ENCODE measurements around the gene ALDH1A2. TPM values are rescaled to one million over a fixed set of nuclear protein-coding genes. Genes with fewer than 3 reads are reported as not detected.

The ALDH1A2 gene
- polyA plus RNA-seq, 3 donors from 2014 or later, result 0.59 TPM; not detected in 2

GRCh38 chr15:57993409-57994145, 71.9 kb downstream of the ALDH1A2 start:
- Mint-ChIP-seq H3K9me3 (peaks cover 0 to 2% (median 0%) of the 10 kb centered on the region in 6 donors), H3K4me1 (no peaks in the 10 kb centered on the region), H3K36me3 (no peaks in the 10 kb centered on the region), H3K4me3 (no peak overlapping the region), H3K27me3 (ENCODE audit: low read depth in 3 of 3) (peaks cover 3 to 14% (median 4%) of the 10 kb centered on the region in 3 donors), H3K27ac (no peak overlapping the region)
- DNase-seq, result no peak

GRCh38 chr15:57992761-57993355, 72.7 kb downstream of the ALDH1A2 start:
- Mint-ChIP-seq H3K27ac (no peak overlapping the region), H3K27me3 (ENCODE audit: low read depth in 3 of 3) (peaks cover 3 to 11% (median 4%) of the 10 kb centered on the region in 3 donors), H3K9me3 (no peaks in the 10 kb centered on the region), H3K36me3 (no peaks in the 10 kb centered on the region), H3K4me3 (no peak overlapping the region), H3K4me1 (no peaks in the 10 kb centered on the region)
- no peak for DNase-seq

DNA sequence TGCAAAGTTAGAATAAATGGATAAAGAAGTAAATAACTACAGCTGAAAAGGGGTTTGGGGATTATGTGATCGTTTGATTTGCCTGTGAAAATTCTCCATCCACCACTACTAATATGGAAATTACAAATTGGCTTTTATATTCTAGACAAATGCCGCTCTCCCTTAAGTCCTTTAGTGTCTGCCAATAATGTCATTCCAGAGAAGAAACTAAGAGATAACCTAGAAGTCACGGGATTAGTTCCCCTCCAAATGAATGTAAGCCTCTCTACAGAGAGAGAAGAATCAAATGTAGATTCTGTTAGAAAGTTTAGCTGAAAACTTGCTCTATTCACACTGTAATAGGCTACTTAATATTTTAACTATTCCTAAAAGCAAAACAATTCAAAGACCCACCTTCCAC, 92.0 kb downstream of the ALDH1A2 start:
- no peak for DNase-seq
- H3K27me3 Mint-ChIP-seq (ENCODE audit: low read depth in 3 of 3), result peaks cover 0 to 8% (median 2%) of the 10 kb centered on the region in 3 donors
- H3K4me3 Mint-ChIP-seq, result no peak overlapping the region
- H3K4me1 Mint-ChIP-seq, result no peaks in the 10 kb centered on the region
- no peak overlapping the region for H3K27ac Mint-ChIP-seq
- H3K36me3 Mint-ChIP-seq, result no peaks in the 10 kb centered on the region
- no peaks in the 10 kb centered on the region for H3K9me3 Mint-ChIP-seq

DNA sequence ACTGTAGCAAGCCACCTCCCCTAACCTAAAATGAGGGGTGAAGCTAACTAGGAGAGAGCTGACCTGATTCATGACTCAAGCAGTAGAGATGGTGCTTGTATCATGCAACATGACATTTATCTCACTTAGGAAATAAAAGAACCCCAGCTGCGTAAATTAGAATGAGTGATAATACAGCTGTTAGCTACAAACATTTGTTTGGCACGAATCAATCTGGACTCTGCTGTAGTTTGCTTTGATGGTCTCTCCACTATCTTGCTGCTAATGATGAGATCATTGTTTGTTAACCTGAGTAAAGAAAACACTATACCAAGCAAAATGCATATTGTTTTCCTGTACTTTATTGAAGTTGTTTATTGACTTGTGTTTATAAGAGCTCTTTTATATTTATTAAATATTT, 92.6 kb downstream of the ALDH1A2 start:
- no peaks in the 10 kb centered on the region for H3K4me1 Mint-ChIP-seq
- no peak for DNase-seq
- no peaks in the 10 kb centered on the region for H3K9me3 Mint-ChIP-seq
- H3K27me3 Mint-ChIP-seq (ENCODE audit: low read depth in 3 of 3), result peaks cover 0 to 11% (median 2%) of the 10 kb centered on the region in 3 donors
- no peaks in the 10 kb centered on the region for H3K36me3 Mint-ChIP-seq
- no peak overlapping the region for H3K27ac Mint-ChIP-seq
- H3K4me3 Mint-ChIP-seq, result no peak overlapping the region

- H3K27ac Mint-ChIP-seq, result no peak overlapping the region
- no peak overlapping the region for H3K4me3 Mint-ChIP-seq
- DNase-seq, result no peak
- no peaks in the 10 kb centered on the region for H3K36me3 Mint-ChIP-seq
- H3K9me3 Mint-ChIP-seq, result no peaks in the 10 kb centered on the region
- no peaks in the 10 kb centered on the region for H3K4me1 Mint-ChIP-seq
- peaks cover 0 to 16% (median 0%) of the 10 kb centered on the region in 3 donors for H3K27me3 Mint-ChIP-seq (ENCODE audit: low read depth in 3 of 3)
These were observed 95.5 kb downstream of the ALDH1A2 start for GRCh38 chr15:57969996-57970395.

GRCh38 chr15:57969355-57969754, 96.2 kb downstream of the ALDH1A2 start:
- Mint-ChIP-seq H3K27ac (no peak overlapping the region), H3K27me3 (ENCODE audit: low read depth in 3 of 3) (peaks cover 0 to 16% (median 0%) of the 10 kb centered on the region in 3 donors), H3K4me1 (no peaks in the 10 kb centered on the region), H3K9me3 (no peaks in the 10 kb centered on the region), H3K36me3 (no peaks in the 10 kb centered on the region), H3K4me3 (no peak overlapping the region)
- DNase-seq, result no peak

- no peaks in the 10 kb centered on the region for H3K9me3 Mint-ChIP-seq
- H3K27me3 Mint-ChIP-seq (ENCODE audit: low read depth in 3 of 3), result peaks cover 0 to 5% (median 4%) of the 10 kb centered on the region in 3 donors
- H3K4me3 Mint-ChIP-seq, result no peak overlapping the region
- H3K27ac Mint-ChIP-seq, result no peak overlapping the region
- no peaks in the 10 kb centered on the region for H3K36me3 Mint-ChIP-seq
- DNase-seq, result no peak
- H3K4me1 Mint-ChIP-seq, result no peaks in the 10 kb centered on the region
These were observed 102.6 kb downstream of the ALDH1A2 start for GRCh38 chr15:57962887-57963286.

DNA sequence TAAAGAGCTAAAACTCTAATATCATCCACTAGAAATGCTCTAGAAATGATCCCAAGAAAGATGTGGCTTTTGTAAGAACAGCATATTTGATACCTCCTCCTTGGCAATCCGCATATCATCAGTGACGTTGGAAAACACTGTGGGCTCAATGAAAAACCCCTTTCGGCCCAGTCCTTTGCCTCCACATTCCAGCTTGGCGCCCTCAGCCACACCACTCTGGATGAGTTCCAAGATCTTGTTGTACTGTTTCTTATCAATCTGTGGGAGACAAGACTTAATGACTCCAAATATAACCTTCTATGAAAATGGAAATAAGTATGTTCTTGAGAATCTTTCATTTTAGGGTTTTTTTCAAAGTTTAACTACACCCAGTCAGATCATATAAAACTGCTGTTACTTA, 103.6 kb downstream of the ALDH1A2 start:
- Mint-ChIP-seq H3K36me3 (no peaks in the 10 kb centered on the region), H3K4me1 (no peaks in the 10 kb centered on the region), H3K27ac (no peak overlapping the region)

DNA sequence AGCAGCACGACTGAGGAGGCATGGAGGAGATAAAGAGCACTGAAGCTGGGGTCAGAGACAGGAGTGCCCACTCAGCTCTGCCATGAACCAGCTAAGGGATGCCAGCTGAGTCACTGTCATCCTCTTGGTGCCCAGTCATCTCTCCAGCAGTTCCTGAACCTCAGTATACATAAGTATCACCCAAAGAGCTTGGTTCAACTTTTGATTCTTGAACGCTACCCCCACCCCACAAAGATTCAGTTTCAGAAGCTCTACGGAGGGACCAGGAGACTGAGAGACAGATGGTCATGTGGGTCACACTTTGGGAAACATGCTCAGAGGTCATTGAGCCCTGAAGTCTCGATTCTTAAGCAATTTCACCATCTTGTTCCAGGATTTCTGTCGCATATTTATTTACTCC, 108.4 kb downstream of the ALDH1A2 start:
- Mint-ChIP-seq H3K27me3 (ENCODE audit: low read depth in 3 of 3) (peaks cover 0 to 11% (median 2%) of the 10 kb centered on the region in 3 donors), H3K36me3 (no peaks in the 10 kb centered on the region), H3K9me3 (no peaks in the 10 kb centered on the region), H3K4me3 (no peak overlapping the region), H3K27ac (no peak overlapping the region), H3K4me1 (no peaks in the 10 kb centered on the region)
- no peak for DNase-seq

More for the DNA sequence above, 103.6 kb downstream of the ALDH1A2 start:
- no peaks in the 10 kb centered on the region for H3K9me3 Mint-ChIP-seq
- no peak for DNase-seq
- no peak overlapping the region for H3K4me3 Mint-ChIP-seq
- H3K27me3 Mint-ChIP-seq (ENCODE audit: low read depth in 3 of 3), result peaks cover 0 to 5% (median 4%) of the 10 kb centered on the region in 3 donors

- Mint-ChIP-seq H3K4me3 (no peak overlapping the region), H3K4me1 (no peaks in the 10 kb centered on the region), H3K27me3 (ENCODE audit: low read depth in 3 of 3) (peaks cover 0 to 11% (median 2%) of the 10 kb centered on the region in 3 donors), H3K27ac (no peak overlapping the region), H3K9me3 (peaks cover 0 to 2% (median 0%) of the 10 kb centered on the region in 6 donors), H3K36me3 (no peaks in the 10 kb centered on the region)
- no peak for DNase-seq
These were observed 111.6 kb downstream of the ALDH1A2 start for GRCh38 chr15:57953874-57954273.

DNA sequence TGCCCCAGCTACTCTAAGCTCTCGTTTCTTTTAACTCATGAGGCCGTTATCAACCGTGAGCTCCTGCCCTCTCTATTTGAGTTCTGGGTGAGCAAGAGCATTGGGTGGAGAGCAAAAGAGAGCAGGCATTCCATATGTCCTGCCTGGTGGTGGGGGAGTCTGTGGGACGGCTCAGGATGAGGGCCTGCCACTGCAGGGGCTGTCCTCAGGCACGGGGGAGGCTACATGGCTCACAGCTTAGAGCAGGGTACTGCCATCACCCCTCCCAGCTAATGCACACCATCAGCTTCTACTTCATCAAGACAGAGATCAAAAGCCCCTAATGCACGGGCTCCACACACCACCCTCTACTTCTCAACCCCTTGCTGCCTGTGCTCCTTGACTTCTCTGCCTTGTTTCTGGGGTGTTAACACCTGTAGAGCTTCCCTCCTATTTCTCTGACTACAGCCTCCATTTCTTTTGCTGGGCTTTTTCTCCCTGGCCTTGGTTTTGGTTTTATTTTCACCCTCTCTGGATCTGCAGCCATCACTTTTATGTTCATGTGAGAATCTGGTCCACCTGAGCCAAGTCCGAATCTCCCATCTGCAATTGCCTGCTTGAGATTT, 114.1 kb downstream of the ALDH1A2 start:
- no peak overlapping the region for H3K27ac Mint-ChIP-seq
- H3K36me3 Mint-ChIP-seq, result no peaks in the 10 kb centered on the region
- no peak overlapping the region for H3K4me3 Mint-ChIP-seq
- H3K27me3 Mint-ChIP-seq (ENCODE audit: low read depth in 3 of 3), result peaks cover 0 to 12% (median 1%) of the 10 kb centered on the region in 3 donors
- no peaks in the 10 kb centered on the region for H3K4me1 Mint-ChIP-seq
- H3K9me3 Mint-ChIP-seq, result peaks cover 0 to 2% (median 0%) of the 10 kb centered on the region in 6 donors
- no peak for DNase-seq

- Mint-ChIP-seq H3K27ac (no peak overlapping the region), H3K4me3 (no peak overlapping the region), H3K9me3 (peaks cover 0 to 2% (median 0%) of the 10 kb centered on the region in 6 donors), H3K4me1 (no peaks in the 10 kb centered on the region), H3K27me3 (ENCODE audit: low read depth in 3 of 3) (peaks cover 0 to 5% (median 1%) of the 10 kb centered on the region in 3 donors), H3K36me3 (no peaks in the 10 kb centered on the region)
- DNase-seq, result no peak
These were observed 115.0 kb downstream of the ALDH1A2 start for GRCh38 chr15:57950381-57950946.

GRCh38 chr15:57949374-57949943, 116.1 kb downstream of the ALDH1A2 start:
- Mint-ChIP-seq H3K4me1 (no peaks in the 10 kb centered on the region), H3K4me3 (no peak overlapping the region), H3K27me3 (ENCODE audit: low read depth in 3 of 3) (peaks cover 1 to 8% (median 4%) of the 10 kb centered on the region in 3 donors)

More at GRCh38 chr15:57949374-57949943, 116.1 kb downstream of the ALDH1A2 start:
- DNase-seq, result no peak
- peaks cover 0 to 2% (median 0%) of the 10 kb centered on the region in 6 donors for H3K9me3 Mint-ChIP-seq
- H3K27ac Mint-ChIP-seq, result no peak overlapping the region
- no peaks in the 10 kb centered on the region for H3K36me3 Mint-ChIP-seq
